Body of pancreas (tissue), 4 donors: ENCODE results near the gene NSG1.

ENCODE experiments used
- CTCF ChIP-seq, 7 experiments: fragments of 450-650 bp in 4 of 7; fragments of 200-600 bp in 3 of 7; sonication (generic) in 3 of 7; IDR thresholded peaks; one replicate each; pipeline ENCODE4 v1.5.1; 2016 to 2019; ENCODE audit warnings: antibody characterized with exemption in 7 of 7
- POLR2A ChIP-seq, 3 donors: fragments of 450-650 bp; IDR thresholded peaks; one replicate each; pipeline ENCODE4 v1.6.1; 2016; ENCODE audit warnings: antibody characterized with exemption in 3 of 3, mild to moderate bottlenecking in 2 of 3

- TF ChIP-seq CTCF (IDR thresholded peaks at IDR 0.05), result no peak
- TF ChIP-seq POLR2A (IDR thresholded peaks at IDR 0.05), result no peak
Observed at GRCh38 chr4:4437798-4438470, 51.0 kb downstream of the NSG1 start.
